Left lung (tissue), 10 donors: ENCODE results near the gene GRAP2. TPM values are rescaled to one million over a fixed set of nuclear protein-coding genes. Genes with fewer than 3 reads are reported as not detected.

Source experiments
- ATAC-seq: fragments of 200-7000 bp; cut with Tn5 transposase; one replicate; pipeline ENCODE4 v1.9.1; 2020; ENCODE audit warnings: moderate library complexity
- DNase-seq, 4 donors: peaks; one replicate each; pipeline ENCODE4 v3.0.0-alpha.2; 2013 to 2020
- H3K27ac ChIP-seq, 2 donors: fragments of 200-600 bp; sonication (generic) in 1 of 2; one replicate each; pipeline versions ENCODE4 v1.5.0 to v1.8.0; 2020 to 2021
- H3K27me3 ChIP-seq, 2 donors: fragments of 200-600 bp; sonication (generic) in 1 of 2; one replicate each; pipeline versions ENCODE4 v1.5.0 to v1.8.0; 2020 to 2021
- H3K36me3 ChIP-seq, 2 donors: fragments of 200-600 bp; sonication (generic) in 1 of 2; one replicate each; pipeline versions ENCODE4 v1.5.0 to v1.8.0; 2020 to 2021
- H3K4me1 ChIP-seq, 2 donors: fragments of 200-600 bp; one replicate each; pipeline ENCODE4 v1.8.0; 2021
- H3K4me3 ChIP-seq, 2 donors: fragments of 200-600 bp; sonication (generic) in 1 of 2; one replicate each; pipeline versions ENCODE4 v1.5.0 to v1.8.0; 2020 to 2021; ENCODE audit warnings: mild to moderate bottlenecking in 1 of 2
- H3K9me3 ChIP-seq, 2 donors: fragments of 200-600 bp; sonication (generic) in 1 of 2; one replicate each; pipeline versions ENCODE4 v1.5.0 to v1.8.0; 2020 to 2021
- intact Hi-C, 2 donors: fragments of 100-400 bp; cut with DNase I; formaldehyde crosslinking; loops; one replicate each; pipeline versions ENCODE4 v1.11.2 to v1.14.2; 2022
- polyA plus RNA-seq, 6 donors: library from polyadenylated mRNA; unstranded; fragments of 120-200 nt; gene quantifications; one replicate each; pipeline ENCODE4 v1.2.1, GENCODE V29; 2013; ENCODE audit not compliant: insufficient read length in 6 of 6
- total RNA-seq, 2 donors: library from RNA; stranded (reverse); fragmentation: NEBNext Ultra II Directional; extraction: Animal tissue kit (Norgen Biotek cat#: 25700); gene quantifications; one replicate each; pipeline ENCODE4 v1.2.1, GENCODE V29; 2021
- TF ChIP-seq, protein P1 (sequence below), 2 donors: fragments of 200-600 bp; sonication (generic) in 1 of 2; IDR thresholded peaks; one replicate each; pipeline versions ENCODE4 v1.5.0 to v1.8.0; 2021; ENCODE audit warnings: antibody characterized with exemption in 2 of 2
- donor health status: DM: no; HTN: yes; CAD: no.
- donor health status: DM: no; HTN: no; CAD: no.

The GRAP2 gene
- total and polyA plus RNA-seq, 8 donors: 1.5 to 3.4 (median 2.1) TPM

GRCh38 chr22:39994041-39994565 is 93.2 kb downstream of the GRAP2 start:
- Histone ChIP-seq H3K27me3 (peaks cover 36 to 68% of the 10 kb centered on the region in 2 donors), H3K36me3 (no peaks in the 10 kb centered on the region), H3K4me3 (peak overlapping the region in 1 of 2 donors; percentile 19), H3K4me1 (peaks cover 0 to 15% of the 10 kb centered on the region in 2 donors), H3K9me3 (no peaks in the 10 kb centered on the region), H3K27ac (no peak overlapping the region)
- intact Hi-C loops: no loop called here
- DNase-seq (no peak), ATAC-seq (no peak)
- TF ChIP-seq, protein P1, sequence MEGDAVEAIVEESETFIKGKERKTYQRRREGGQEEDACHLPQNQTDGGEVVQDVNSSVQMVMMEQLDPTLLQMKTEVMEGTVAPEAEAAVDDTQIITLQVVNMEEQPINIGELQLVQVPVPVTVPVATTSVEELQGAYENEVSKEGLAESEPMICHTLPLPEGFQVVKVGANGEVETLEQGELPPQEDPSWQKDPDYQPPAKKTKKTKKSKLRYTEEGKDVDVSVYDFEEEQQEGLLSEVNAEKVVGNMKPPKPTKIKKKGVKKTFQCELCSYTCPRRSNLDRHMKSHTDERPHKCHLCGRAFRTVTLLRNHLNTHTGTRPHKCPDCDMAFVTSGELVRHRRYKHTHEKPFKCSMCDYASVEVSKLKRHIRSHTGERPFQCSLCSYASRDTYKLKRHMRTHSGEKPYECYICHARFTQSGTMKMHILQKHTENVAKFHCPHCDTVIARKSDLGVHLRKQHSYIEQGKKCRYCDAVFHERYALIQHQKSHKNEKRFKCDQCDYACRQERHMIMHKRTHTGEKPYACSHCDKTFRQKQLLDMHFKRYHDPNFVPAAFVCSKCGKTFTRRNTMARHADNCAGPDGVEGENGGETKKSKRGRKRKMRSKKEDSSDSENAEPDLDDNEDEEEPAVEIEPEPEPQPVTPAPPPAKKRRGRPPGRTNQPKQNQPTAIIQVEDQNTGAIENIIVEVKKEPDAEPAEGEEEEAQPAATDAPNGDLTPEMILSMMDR (IDR thresholded peaks at IDR 0.05): no peak

- Histone ChIP-seq H3K27ac (no peak within 1 kb of the TSS), H3K4me3 (peak within 1 kb of the TSS; percentile 2 to 31), H3K27me3 (peaks cover 36 to 61% of the 10 kb centered on the region in 2 donors), H3K4me1 (peaks cover 0 to 15% of the 10 kb centered on the region in 2 donors), H3K36me3 (no peaks in the 10 kb centered on the region), H3K9me3 (no peaks in the 10 kb centered on the region)
- ATAC-seq (peak; percentile 89), DNase-seq (peak in 2 of 4 donors; percentile 36 to 87)
- TF ChIP-seq, protein P1 (IDR thresholded peaks at IDR 0.05): no peak
- intact Hi-C loops: no loop called here
Observed at GRCh38 chr22:39994566-39995392, 93.9 kb downstream of the GRAP2 start, which contains the start of gene FAM83F. TSS of gene FAM83F (plus strand) at chr22:39994954. CDS start at chr22:39995043, 89 bp downstream.

- TF ChIP-seq, protein P1 (IDR thresholded peaks at IDR 0.05): no peak
- no peaks in the 10 kb centered on the region for H3K36me3 ChIP-seq
- H3K4me1 ChIP-seq: peaks cover 0 to 15% of the 10 kb centered on the region in 2 donors
- no peak for ATAC-seq
- peaks cover 36 to 59% of the 10 kb centered on the region in 2 donors for H3K27me3 ChIP-seq
- H3K9me3 ChIP-seq: no peaks in the 10 kb centered on the region
- no peak for DNase-seq
- no peak overlapping the region for H3K27ac ChIP-seq
- peak overlapping the region; percentile 2 to 31 for H3K4me3 ChIP-seq
- intact Hi-C loops: no loop called here
Observed at GRCh38 chr22:39995393-39996252, 94.7 kb downstream of the GRAP2 start.

GRCh38 chr22:39996732-39997131 is 95.8 kb downstream of the GRAP2 start:
- H3K27ac ChIP-seq: no peak overlapping the region
- H3K27me3 ChIP-seq: peaks cover 36 to 59% of the 10 kb centered on the region in 2 donors
- ATAC-seq: no peak

More at GRCh38 chr22:39996732-39997131, 95.8 kb downstream of the GRAP2 start:
- Histone ChIP-seq H3K4me1 (peaks cover 0 to 15% of the 10 kb centered on the region in 2 donors), H3K4me3 (no peak overlapping the region), H3K36me3 (no peaks in the 10 kb centered on the region), H3K9me3 (no peaks in the 10 kb centered on the region)
- intact Hi-C loops: no loop called here
- no peak for DNase-seq
- TF ChIP-seq, protein P1 (IDR thresholded peaks at IDR 0.05): no peak
